ENCODE results near the gene C22orf42. TPM values are rescaled to one million over a fixed set of nuclear protein-coding genes. Genes with fewer than 3 reads are reported as not detected.

The C22orf42 gene
- total and polyA plus RNA-seq, 12 donors, result 0.17 to 0.80 (median 0.55) TPM; not detected in 7

DNA sequence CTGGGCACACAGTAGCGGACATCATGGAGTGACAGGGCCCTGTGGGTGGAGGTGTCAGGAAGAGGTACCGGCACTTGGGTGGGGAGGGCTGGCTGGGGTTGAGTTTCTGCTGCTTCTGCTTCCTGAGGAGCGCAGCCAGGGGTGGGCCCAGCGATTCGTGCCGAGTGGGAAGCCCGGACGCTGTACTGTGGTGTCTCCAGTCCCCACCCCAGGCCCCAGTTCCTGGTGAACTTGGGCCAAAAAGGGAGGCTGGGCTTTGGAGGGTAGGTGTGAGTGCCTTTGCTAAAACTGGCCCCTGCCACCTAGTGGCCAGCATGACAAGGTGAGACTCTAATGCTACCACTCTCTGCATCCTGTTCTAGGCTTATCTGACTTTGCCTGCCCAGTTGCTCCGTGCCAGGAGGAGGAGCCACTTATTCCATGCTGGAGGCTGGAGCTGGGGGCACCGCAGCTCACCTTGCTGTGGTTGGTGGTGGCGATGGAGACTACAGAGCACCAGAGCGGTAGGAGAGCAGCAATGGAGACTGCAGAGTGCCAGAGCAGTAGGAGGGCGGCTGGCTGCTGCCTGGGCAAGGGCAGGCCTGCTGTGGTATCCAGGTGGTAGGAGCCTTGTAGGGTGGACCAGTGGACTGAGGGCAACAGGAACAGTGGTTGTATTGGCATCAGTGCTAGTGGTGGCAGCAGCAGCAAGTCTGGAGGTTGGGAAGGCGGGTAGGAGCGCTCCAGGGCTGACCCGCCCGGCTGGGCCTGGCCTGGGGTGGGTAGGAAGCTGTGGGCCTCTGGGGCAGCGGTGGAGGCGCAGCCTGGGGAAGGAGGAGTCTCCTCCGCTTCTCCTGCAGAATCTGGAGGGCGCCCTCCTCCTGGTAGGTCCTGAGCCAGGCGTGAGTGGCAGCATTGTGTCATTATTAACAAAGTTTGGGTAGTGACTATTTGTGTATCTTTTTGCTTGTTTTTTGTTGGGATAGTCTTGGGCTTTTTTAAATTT, 48.0 kb upstream of the C22orf42 start:
- H3K9me3 ChIP-seq (replicated peaks in 1 of 3), result no peaks in the 10 kb centered on the region
- no peaks in the 10 kb centered on the region for H3K36me3 ChIP-seq (replicated peaks in 1 of 2)
- H3K4me1 ChIP-seq (replicated peaks in 1 of 2), result no peaks in the 10 kb centered on the region
- intact Hi-C loops (cut with DNase I), result no loop called here
- H3K27me3 ChIP-seq, result peaks cover 10% of the 10 kb centered on the region
- WGBS, 4 donors, result 73 to 87% (median 78%) methylated on average over 18 to 22 of the region's 22 CpGs
- no peak overlapping the region for H3K27ac ChIP-seq
- H3K4me3 ChIP-seq, result no peak overlapping the region
- no peak for DNase-seq
- TF ChIP-seq, protein P1, sequence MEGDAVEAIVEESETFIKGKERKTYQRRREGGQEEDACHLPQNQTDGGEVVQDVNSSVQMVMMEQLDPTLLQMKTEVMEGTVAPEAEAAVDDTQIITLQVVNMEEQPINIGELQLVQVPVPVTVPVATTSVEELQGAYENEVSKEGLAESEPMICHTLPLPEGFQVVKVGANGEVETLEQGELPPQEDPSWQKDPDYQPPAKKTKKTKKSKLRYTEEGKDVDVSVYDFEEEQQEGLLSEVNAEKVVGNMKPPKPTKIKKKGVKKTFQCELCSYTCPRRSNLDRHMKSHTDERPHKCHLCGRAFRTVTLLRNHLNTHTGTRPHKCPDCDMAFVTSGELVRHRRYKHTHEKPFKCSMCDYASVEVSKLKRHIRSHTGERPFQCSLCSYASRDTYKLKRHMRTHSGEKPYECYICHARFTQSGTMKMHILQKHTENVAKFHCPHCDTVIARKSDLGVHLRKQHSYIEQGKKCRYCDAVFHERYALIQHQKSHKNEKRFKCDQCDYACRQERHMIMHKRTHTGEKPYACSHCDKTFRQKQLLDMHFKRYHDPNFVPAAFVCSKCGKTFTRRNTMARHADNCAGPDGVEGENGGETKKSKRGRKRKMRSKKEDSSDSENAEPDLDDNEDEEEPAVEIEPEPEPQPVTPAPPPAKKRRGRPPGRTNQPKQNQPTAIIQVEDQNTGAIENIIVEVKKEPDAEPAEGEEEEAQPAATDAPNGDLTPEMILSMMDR (IDR thresholded peaks at IDR 0.05), result peak in 5 of 6 experiments; percentile 19 to 44 (median 32)
- TF ChIP-seq POLR2A (IDR thresholded peaks at IDR 0.05), result no peak

DNA sequence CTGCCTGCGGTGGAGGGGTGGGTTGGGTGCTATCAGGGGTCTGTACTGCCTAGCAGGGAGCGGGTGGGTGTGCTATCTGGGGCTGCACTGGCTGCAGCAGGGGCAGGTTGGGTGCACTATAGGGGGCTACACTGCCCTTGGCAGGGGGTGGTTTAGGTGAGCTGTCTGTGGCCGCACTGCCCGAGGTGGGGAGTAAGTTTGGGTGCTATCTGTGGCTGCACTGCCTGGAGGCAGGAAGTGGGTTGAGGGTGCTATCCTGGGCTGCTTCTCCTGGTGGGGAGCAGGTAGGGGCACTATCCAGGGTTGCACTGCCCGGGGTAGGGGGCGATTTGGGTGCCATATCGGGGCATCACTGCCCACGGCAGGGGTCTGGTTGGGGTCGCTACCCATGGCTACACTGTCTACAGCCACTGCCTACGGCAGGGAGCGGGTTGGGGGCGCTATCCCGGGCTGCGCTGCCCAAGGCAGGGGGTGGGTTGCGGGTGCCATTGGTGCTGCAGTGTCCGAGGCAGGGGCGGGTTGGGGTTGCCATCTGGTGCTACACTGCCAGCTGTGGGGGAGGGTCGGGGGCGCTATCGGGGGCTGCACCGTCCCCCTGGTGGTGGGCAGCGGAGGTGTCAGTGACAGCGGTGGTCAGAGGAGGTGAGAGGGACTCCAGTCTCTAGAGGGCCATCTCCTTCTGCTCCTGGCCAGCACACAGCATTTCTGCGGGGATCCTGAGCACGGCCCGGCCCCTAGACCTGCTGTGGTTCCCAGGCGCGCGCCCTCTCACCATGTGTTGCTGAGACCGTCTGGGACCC, 47.1 kb upstream of the C22orf42 start:
- Histone ChIP-seq H3K27me3 (peaks cover 10% of the 10 kb centered on the region), H3K4me3 (no peak overlapping the region)

DNA sequence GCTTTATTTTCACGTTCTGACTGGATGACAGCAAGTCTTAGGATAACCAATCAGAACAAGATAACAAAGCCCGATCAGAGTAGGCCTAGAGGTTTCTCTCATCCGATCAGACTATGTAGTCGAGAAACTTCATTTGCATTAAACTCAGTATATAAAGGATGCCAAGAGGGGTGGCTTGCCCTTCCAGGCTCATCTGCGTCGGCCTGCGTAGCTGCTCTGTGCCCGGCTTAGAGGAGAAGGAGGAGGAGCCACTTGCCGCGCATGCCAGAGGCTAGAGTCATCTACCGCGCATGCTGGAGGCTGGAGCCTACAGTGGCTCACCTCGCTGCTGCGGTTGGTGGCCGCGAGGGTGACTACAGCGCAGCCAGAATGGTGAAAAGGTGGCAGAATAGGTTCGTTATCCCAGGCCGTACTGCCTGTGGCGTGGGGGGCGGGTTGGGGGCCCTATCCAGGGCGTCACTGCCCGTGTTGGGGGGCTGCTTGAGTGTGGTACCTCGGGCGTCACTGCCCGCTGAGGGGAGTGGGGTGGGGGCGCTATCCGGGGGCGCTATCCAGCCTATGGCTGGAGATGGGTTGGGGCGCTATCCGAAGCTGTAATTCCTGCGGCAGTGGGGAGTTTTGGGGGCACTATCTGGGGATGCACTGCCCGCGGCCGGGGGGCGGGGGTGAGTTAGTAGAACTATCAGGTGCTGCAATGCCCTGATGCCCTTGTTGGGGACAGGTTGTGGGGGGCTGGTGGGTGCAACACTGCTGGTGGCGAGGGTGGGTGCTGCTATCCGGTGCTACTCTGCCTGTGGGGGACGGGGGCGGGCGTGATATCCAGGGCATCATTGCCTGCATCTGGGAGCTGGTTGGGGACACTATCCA, 46.0 kb upstream of the C22orf42 start, which contains the start of gene RFPL2:
RFPL2 (minus strand) TSS at position 218 of the 867 bp plus-strand sequence. CDS start 2,622 bp downstream, outside the sequence.
- intact Hi-C loops (cut with DNase I), result no loop called here
- Histone ChIP-seq H3K36me3 (replicated peaks in 1 of 2) (no peaks in the 10 kb centered on the region), H3K27me3 (peaks cover 10% of the 10 kb centered on the region), H3K9me3 (replicated peaks in 1 of 3) (no peaks in the 10 kb centered on the region), H3K4me3 (no peak within 1 kb of the TSS), H3K27ac (no peak within 1 kb of the TSS), H3K4me1 (replicated peaks in 1 of 2) (no peaks in the 10 kb centered on the region)
- DNase-seq, result peak in 2 of 7 donors; percentile 10 to 29
- no peak for TF ChIP-seq POLR2A (IDR thresholded peaks at IDR 0.05)
- TF ChIP-seq, protein P1 (IDR thresholded peaks at IDR 0.05), result no peak
- 57 to 77% (median 68%) methylated on average over 27 to 41 of the region's 41 CpGs for WGBS, 4 donors

More for the DNA sequence above, 47.1 kb upstream of the C22orf42 start:
- no peak for DNase-seq
- intact Hi-C loops (cut with DNase I), result no loop called here
- 73 to 81% (median 79%) methylated on average over 8 to 30 of the region's 30 CpGs for WGBS, 4 donors
- no peak for TF ChIP-seq POLR2A (IDR thresholded peaks at IDR 0.05)
- TF ChIP-seq, protein P1 (IDR thresholded peaks at IDR 0.05), result no peak
- H3K4me1 ChIP-seq (replicated peaks in 1 of 2), result no peaks in the 10 kb centered on the region
- no peak overlapping the region for H3K27ac ChIP-seq
- no peaks in the 10 kb centered on the region for H3K9me3 ChIP-seq (replicated peaks in 1 of 3)
- no peaks in the 10 kb centered on the region for H3K36me3 ChIP-seq (replicated peaks in 1 of 2)

All from adrenal gland (tissue), 12 donors.